CD4-positive, alpha-beta T cell treated with Interferon gamma for 1 hour (primary cell): Measurements from ENCODE around the gene MPPED1.

Experiments used
- DNase-seq: peaks from one replicate; pipeline ENCODE4 v3.0.0-alpha.2; 2020

The MPPED1 gene

GRCh38 chr22:43412808-43413795, 1.3 kb downstream of the MPPED1 start:
- DNase-seq = no peak

GRCh38 chr22:43413826-43414225, 2.0 kb downstream of the MPPED1 start:
- no peak for DNase-seq

- DNase-seq = no peak
Measured at GRCh38 chr22:43415681-43416080, 3.9 kb downstream of the MPPED1 start.

- DNase-seq = no peak
Measured at GRCh38 chr22:43417555-43417954, 5.7 kb downstream of the MPPED1 start.

GRCh38 chr22:43418079-43418825, 6.4 kb downstream of the MPPED1 start:
- DNase-seq = no peak

GRCh38 chr22:43419371-43420080, 7.7 kb downstream of the MPPED1 start:
- no peak for DNase-seq

GRCh38 chr22:43421046-43421665, 9.3 kb downstream of the MPPED1 start:
- DNase-seq = no peak

- no peak for DNase-seq
Measured at GRCh38 chr22:43421914-43422615, 10.3 kb downstream of the MPPED1 start.

- DNase-seq = no peak
Measured at GRCh38 chr22:43423046-43423445, 11.2 kb downstream of the MPPED1 start.

- no peak for DNase-seq
Measured at GRCh38 chr22:43424201-43424600, 12.4 kb downstream of the MPPED1 start.

- DNase-seq = no peak
Measured at GRCh38 chr22:43424666-43425630, 13.1 kb downstream of the MPPED1 start.

GRCh38 chr22:43425976-43426785, 14.4 kb downstream of the MPPED1 start:
- no peak for DNase-seq

GRCh38 chr22:43426816-43427215, 15.0 kb downstream of the MPPED1 start:
- no peak for DNase-seq

- DNase-seq = no peak
Measured at GRCh38 chr22:43427296-43428004, 15.6 kb downstream of the MPPED1 start.

GRCh38 chr22:43428005-43428485, 16.2 kb downstream of the MPPED1 start:
- DNase-seq = no peak

GRCh38 chr22:43428521-43428920, 16.7 kb downstream of the MPPED1 start:
- DNase-seq = no peak

GRCh38 chr22:43429426-43429825, 17.6 kb downstream of the MPPED1 start:
- no peak for DNase-seq

GRCh38 chr22:43431808-43432554, 20.2 kb downstream of the MPPED1 start:
- no peak for DNase-seq
